Right atrium auricular region (tissue), 2 donors: ENCODE data around the gene ROS1. TPM values are rescaled to one million over a fixed set of nuclear protein-coding genes. Genes with fewer than 3 reads are reported as not detected.

Source experiments
- DNase-seq: peaks from one replicate; pipeline ENCODE4 v3.0.0-alpha.2; 2019; ENCODE audit warnings: low spot score
- H3K27ac ChIP-seq, 2 donors: fragments of 200-600 bp; sonication (generic); 1 replicate in 1 of 2; 2 replicates in 1 of 2; pipeline ENCODE4 v1.5.1; 2016 to 2019
- H3K27me3 ChIP-seq, 2 donors: fragments of 200-600 bp; sonication (generic); one replicate each; pipeline versions ENCODE4 v1.5.1 to v1.6.0; 2017 to 2019
- H3K36me3 ChIP-seq: fragments of 200-600 bp; sonication (generic); one replicate; pipeline ENCODE4 v1.5.1; 2016
- H3K4me1 ChIP-seq, 2 donors: fragments of 200-600 bp; sonication (generic); one replicate each; pipeline versions ENCODE4 v1.5.1 to v1.6.0; 2017 to 2019
- H3K4me3 ChIP-seq, 2 donors: fragments of 200-600 bp; sonication (generic); 1 replicate in 1 of 2; 2 replicates in 1 of 2; pipeline ENCODE4 v1.5.1; 2017 to 2019; ENCODE audit warnings: mild to moderate bottlenecking in 1 of 2, moderate library complexity in 1 of 2
- H3K9me3 ChIP-seq, 2 donors: fragments of 200-600 bp; sonication (generic); one replicate each; pipeline ENCODE4 v1.5.1; 2019
- CTCF ChIP-seq, 2 donors: fragments of 200-600 bp; sonication (generic); IDR thresholded peaks; one replicate each; pipeline ENCODE4 v1.5.1; 2019; ENCODE audit warnings: antibody characterized with exemption in 2 of 2
- total RNA-seq, 2 donors: library from RNA; depleted of rRNA; stranded (reverse); fragments of >200 nt; gene quantifications; one replicate each; pipeline ENCODE4 v1.1.0, GENCODE V29; 2016

The ROS1 gene
- total RNA-seq, 2 donors from 2014 or later = not detected

- H3K4me3 ChIP-seq = no peak overlapping the region
- TF ChIP-seq CTCF (IDR thresholded peaks at IDR 0.05) = no peak
- peaks cover 39 to 46% of the 10 kb centered on the region in 2 donors for H3K27me3 ChIP-seq
Observed at GRCh38 chr6:117272032-117272866, 153.5 kb downstream of the ROS1 start.

GRCh38 chr6:117270843-117271507 is 154.8 kb downstream of the ROS1 start:
- peaks cover 0 to 15% of the 10 kb centered on the region in 2 donors for H3K4me1 ChIP-seq
- H3K9me3 ChIP-seq = no peaks in the 10 kb centered on the region
- H3K4me3 ChIP-seq = peak overlapping the region; percentile 17 to 33
- no peak for DNase-seq
- peaks cover 48 to 51% of the 10 kb centered on the region in 2 donors for H3K27me3 ChIP-seq
- no peak for TF ChIP-seq CTCF (IDR thresholded peaks at IDR 0.05)
- no peak overlapping the region for H3K27ac ChIP-seq
- H3K36me3 ChIP-seq = no peaks in the 10 kb centered on the region

More at GRCh38 chr6:117272032-117272866, 153.5 kb downstream of the ROS1 start:
- Histone ChIP-seq H3K9me3 (no peaks in the 10 kb centered on the region), H3K36me3 (no peaks in the 10 kb centered on the region), H3K4me1 (peaks cover 0 to 13% of the 10 kb centered on the region in 2 donors), H3K27ac (no peak overlapping the region)
- no peak for DNase-seq

- DNase-seq = no peak
- H3K36me3 ChIP-seq = no peaks in the 10 kb centered on the region
- H3K4me1 ChIP-seq = peaks cover 0 to 22% of the 10 kb centered on the region in 2 donors
- H3K9me3 ChIP-seq = no peaks in the 10 kb centered on the region
- no peak for TF ChIP-seq CTCF (IDR thresholded peaks at IDR 0.05)
- peak overlapping the region; percentile 17 to 33 for H3K4me3 ChIP-seq
- peaks cover 53 to 55% of the 10 kb centered on the region in 2 donors for H3K27me3 ChIP-seq
- H3K27ac ChIP-seq = no peak overlapping the region
Observed at GRCh38 chr6:117270055-117270842, 155.5 kb downstream of the ROS1 start.

- H3K4me3 ChIP-seq = peak overlapping the region in 1 of 2 donors; percentile 33
- H3K27ac ChIP-seq = no peak overlapping the region
- peaks cover 56 to 61% of the 10 kb centered on the region in 2 donors for H3K27me3 ChIP-seq
Observed at GRCh38 chr6:117269638-117270054, 156.1 kb downstream of the ROS1 start.

More at GRCh38 chr6:117269638-117270054, 156.1 kb downstream of the ROS1 start:
- DNase-seq = no peak
- TF ChIP-seq CTCF (IDR thresholded peaks at IDR 0.05) = no peak
- H3K36me3 ChIP-seq = no peaks in the 10 kb centered on the region
- H3K9me3 ChIP-seq = no peaks in the 10 kb centered on the region
- H3K4me1 ChIP-seq = peaks cover 0 to 28% of the 10 kb centered on the region in 2 donors
